Measurements from ENCODE around the gene LAMA3.

DNA sequence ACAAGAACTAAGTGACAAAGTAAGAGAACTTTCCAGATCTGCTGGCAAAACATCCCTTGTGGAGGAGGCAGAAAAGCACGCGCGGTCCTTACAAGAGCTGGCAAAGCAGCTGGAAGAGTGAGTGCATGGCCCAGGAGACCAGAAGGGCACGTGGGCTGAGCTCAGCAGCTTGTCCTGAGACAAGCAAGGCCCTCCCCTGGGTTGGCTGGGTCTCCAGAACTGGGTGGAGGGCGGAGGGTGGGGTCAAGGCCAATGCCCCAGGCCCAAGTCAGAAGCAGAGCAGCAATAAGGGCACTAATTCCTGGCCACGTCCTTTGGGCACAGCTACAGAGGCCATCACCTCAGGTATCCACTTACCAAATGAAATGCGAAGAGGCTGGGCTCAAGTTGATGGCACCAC lies 214.7 kb downstream of the LAMA3 start:
- TF ChIP-seq RCOR1 (IDR thresholded peaks at IDR 0.05; ENCODE audit: low read length), result no peak
- TF ChIP-seq, protein P1, sequence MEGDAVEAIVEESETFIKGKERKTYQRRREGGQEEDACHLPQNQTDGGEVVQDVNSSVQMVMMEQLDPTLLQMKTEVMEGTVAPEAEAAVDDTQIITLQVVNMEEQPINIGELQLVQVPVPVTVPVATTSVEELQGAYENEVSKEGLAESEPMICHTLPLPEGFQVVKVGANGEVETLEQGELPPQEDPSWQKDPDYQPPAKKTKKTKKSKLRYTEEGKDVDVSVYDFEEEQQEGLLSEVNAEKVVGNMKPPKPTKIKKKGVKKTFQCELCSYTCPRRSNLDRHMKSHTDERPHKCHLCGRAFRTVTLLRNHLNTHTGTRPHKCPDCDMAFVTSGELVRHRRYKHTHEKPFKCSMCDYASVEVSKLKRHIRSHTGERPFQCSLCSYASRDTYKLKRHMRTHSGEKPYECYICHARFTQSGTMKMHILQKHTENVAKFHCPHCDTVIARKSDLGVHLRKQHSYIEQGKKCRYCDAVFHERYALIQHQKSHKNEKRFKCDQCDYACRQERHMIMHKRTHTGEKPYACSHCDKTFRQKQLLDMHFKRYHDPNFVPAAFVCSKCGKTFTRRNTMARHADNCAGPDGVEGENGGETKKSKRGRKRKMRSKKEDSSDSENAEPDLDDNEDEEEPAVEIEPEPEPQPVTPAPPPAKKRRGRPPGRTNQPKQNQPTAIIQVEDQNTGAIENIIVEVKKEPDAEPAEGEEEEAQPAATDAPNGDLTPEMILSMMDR (IDR thresholded peaks at IDR 0.05), result no peak
- no peak for TF ChIP-seq POLR2AphosphoS5 (IDR thresholded peaks at IDR 0.05; ENCODE audit: low read depth, low read length)
- no peak for TF ChIP-seq NRF1 (IDR thresholded peaks at IDR 0.05; ENCODE audit: low read depth, low read length)

Measured in SK-N-SH (cell line).